Effector CD4-positive, alpha-beta T cell (primary cell): ENCODE results near the gene ZNF394.

Experiments used
- DNase-seq: peaks from one replicate; pipeline ENCODE4 v3.0.0-alpha.2; 2020

ZNF394 gene

GRCh38 chr7:99490878-99491277 lies 9.2 kb downstream of the ZNF394 start:
- no peak for DNase-seq

GRCh38 chr7:99489235-99489634 lies 10.8 kb downstream of the ZNF394 start:
- DNase-seq = no peak

GRCh38 chr7:99485094-99485493 lies 15.0 kb downstream of the ZNF394 start:
- no peak for DNase-seq

GRCh38 chr7:99478464-99479440 lies 21.3 kb downstream of the ZNF394 start:
- no peak for DNase-seq

- DNase-seq = no peak
Measured at GRCh38 chr7:99476107-99476506, 24.0 kb downstream of the ZNF394 start.

- DNase-seq = no peak
Measured at GRCh38 chr7:99473315-99473596, 26.8 kb downstream of the ZNF394 start.

- peak; percentile 99 for DNase-seq
Measured at GRCh38 chr7:99472561-99473314, 27.3 kb downstream of the ZNF394 start, which contains the start of gene ZNF789. Gene ZNF789 (plus strand): TSS chr7:99472890. CDS start chr7:99476457, 3,567 bp downstream.

- no peak for DNase-seq
Measured at GRCh38 chr7:99469381-99470065, 30.6 kb downstream of the ZNF394 start.

GRCh38 chr7:99468336-99468918 lies 31.7 kb downstream of the ZNF394 start:
- DNase-seq = no peak

GRCh38 chr7:99465421-99465768 lies 34.7 kb downstream of the ZNF394 start:
- DNase-seq = no peak

- no peak for DNase-seq
Measured at GRCh38 chr7:99461221-99461620, 38.9 kb downstream of the ZNF394 start.

GRCh38 chr7:99460651-99461050 lies 39.4 kb downstream of the ZNF394 start:
- DNase-seq = no peak

GRCh38 chr7:99459087-99459486 lies 41.0 kb downstream of the ZNF394 start:
- DNase-seq = no peak

- no peak for DNase-seq
Measured at GRCh38 chr7:99457650-99458493, 42.2 kb downstream of the ZNF394 start.

GRCh38 chr7:99457050-99457649 lies 42.9 kb downstream of the ZNF394 start:
- no peak for DNase-seq

GRCh38 chr7:99456288-99456687 lies 43.8 kb downstream of the ZNF394 start:
- no peak for DNase-seq

GRCh38 chr7:99455874-99456273 lies 44.2 kb downstream of the ZNF394 start:
- no peak for DNase-seq

- no peak for DNase-seq
Measured at GRCh38 chr7:99453105-99453504, 47.0 kb downstream of the ZNF394 start.

GRCh38 chr7:99452541-99452940 lies 47.5 kb downstream of the ZNF394 start:
- no peak for DNase-seq

GRCh38 chr7:99451936-99452335 lies 48.1 kb downstream of the ZNF394 start:
- DNase-seq = no peak

- no peak for DNase-seq
Measured at GRCh38 chr7:99449326-99449725, 50.8 kb downstream of the ZNF394 start.

- DNase-seq = no peak
Measured at GRCh38 chr7:99448855-99449254, 51.2 kb downstream of the ZNF394 start.
